ENCODE data around the gene LEMD3.

The LEMD3 gene

DNA sequence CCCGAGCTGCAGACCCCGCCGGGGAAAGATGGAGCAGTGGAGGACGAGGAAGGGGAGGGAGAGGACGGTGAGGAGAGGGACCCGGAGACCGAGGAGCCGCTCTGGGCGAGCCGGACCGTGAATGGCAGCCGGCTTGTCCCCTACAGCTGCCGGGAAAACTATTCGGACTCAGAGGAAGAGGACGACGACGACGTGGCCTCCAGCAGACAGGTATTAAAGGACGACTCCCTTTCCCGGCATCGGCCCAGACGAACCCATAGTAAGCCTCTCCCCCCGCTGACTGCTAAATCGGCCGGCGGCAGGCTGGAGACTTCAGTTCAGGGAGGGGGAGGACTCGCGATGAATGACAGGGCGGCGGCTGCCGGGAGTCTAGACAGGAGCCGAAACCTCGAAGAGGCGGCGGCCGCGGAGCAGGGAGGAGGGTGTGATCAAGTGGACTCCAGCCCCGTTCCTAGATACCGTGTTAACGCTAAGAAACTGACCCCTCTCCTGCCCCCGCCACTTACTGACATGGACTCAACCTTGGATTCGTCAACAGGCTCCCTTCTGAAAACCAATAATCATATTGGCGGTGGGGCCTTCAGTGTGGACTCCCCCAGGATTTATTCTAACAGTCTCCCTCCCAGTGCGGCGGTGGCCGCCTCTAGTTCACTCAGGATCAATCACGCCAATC lies 962 bp downstream of the LEMD3 start:
- peak; percentile 54 for DNase-seq (ENCODE audit: low spot score)

- DNase-seq (ENCODE audit: low spot score): no peak
Measured at GRCh38 chr12:65171073-65171472, 1.7 kb downstream of the LEMD3 start.

- DNase-seq (ENCODE audit: low spot score): no peak
Measured at GRCh38 chr12:65171870-65172269, 2.5 kb downstream of the LEMD3 start.

DNA sequence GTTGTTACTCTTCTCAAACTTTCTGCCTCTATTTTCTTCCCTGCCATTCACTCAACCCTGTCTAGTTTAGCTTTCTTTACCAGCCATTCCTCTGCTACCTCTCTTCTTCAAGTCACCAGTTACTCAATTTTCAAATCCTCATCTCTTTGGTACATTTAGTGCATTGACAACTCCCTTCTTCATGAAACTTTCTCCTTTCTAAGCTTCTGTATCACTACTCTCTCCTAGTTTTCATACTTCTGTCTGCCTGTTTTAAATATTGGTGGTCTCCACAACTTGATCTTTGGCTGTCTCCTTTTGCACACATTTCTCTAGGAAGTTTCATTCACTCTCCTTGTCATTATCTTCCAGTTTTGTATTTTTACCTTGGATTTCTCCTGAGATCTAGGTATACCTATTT lies 6.0 kb downstream of the LEMD3 start:
- no peak for DNase-seq (ENCODE audit: low spot score)

DNA sequence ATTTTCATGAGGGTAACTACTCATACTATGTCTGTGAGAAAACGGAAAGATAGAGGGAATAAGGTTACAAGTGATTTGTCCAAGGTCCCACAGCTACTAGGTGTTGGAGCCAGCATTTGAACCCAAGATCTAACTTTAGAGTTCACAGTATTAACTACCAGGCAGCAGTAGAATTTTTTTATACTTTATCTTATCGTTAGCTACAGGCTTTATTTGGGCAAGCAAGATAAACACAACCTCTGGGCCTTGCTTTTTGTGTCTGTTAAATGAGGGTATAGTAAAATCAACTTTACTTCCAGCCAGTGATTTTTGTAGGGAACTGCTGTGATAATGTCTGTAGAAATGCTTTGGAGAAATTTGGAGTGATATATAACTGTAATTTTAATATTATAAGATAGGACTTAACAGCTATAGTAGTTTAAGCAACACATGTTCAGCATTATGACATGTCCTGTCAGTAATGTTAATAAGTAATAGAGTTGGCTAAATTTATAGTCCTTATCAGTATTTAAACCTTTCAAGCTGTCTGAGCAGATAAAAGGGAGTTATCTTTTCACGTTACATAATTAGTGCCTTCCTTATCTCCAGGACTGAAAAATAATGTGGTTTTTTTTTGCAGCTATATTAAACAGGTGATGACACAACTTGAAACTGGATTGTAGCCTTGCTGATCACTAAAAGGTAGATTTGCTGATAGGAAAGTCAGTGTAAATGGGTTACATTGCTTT lies 12.8 kb downstream of the LEMD3 start:
- DNase-seq (ENCODE audit: low spot score): no peak

GRCh38 chr12:65184176-65184857 lies 14.9 kb downstream of the LEMD3 start:
- no peak for DNase-seq (ENCODE audit: low spot score)

DNA sequence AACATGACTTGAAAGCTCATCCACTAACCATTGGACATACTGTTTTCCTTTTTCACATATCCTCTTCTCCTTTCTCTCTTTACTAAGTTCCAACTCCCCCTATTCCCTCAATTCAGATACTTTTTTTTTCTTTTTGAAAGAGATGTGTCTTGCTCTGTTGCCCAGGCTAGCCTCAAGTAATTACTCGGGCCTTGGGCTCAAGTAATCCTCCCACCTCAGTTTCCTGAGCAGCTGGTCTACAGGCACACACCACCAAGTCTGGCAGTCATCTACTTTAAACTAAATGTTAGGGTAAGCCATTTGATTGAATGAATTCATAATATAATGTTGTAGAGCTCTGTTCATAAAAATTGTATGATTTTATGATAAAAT lies 15.5 kb downstream of the LEMD3 start:
- DNase-seq (ENCODE audit: low spot score): no peak

GRCh38 chr12:65187665-65188064 lies 18.3 kb downstream of the LEMD3 start:
- DNase-seq (ENCODE audit: low spot score): no peak

DNA sequence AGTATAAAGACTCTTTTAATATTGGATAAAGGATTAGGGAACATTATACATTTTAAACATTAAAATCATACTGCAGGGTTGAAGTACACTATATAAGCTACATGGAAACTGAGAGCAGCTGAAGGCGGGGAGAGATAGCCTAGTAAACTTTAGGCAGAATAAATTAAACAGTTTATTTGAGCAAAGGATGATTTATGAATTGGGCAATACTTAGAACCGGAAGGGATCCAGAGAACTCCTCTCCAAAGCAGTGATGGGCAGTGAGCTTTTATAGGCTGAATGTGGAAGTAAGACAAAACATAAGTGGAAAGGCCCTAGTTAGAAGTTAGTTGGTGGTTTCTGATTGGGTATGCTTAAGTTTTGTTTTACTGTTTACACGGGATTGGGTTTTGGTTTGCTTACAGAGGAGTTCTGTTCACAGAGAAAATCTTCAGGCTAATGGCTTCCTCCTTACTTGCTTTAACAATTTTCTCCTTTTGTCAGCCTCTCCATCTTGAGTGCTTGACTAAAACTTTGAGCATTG lies 18.9 kb downstream of the LEMD3 start:
- no peak for DNase-seq (ENCODE audit: low spot score)

DNA sequence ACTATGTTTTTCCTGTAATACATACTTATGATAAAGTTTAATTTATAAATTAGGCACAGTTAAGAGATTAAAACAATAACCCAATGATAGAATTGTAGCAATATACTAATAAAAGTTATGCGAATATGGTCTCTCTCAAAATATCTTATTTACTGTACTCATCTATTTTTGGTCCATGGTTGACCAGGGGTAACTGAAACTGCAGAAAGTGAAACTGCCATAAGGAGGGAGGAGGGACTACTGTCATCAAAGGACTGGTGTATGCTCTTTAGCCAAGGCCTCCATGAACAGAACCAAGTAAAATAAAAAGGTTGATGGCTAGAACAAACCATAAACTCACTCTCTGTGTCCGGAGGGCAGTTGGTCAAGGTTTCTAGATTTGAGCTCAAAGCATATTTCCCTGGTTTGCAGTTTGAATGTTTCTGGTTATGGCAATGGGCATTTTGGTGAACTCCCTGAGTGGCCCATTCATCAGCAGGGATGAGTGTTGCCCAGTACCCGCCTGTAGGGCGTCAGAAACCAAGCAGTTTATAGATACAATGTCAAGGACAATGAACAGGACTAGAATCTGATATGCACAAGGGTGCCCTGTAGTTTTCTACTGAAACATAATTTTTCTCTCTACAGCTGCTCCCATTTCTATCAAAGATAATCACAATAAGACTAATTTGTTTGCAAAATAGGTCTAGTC lies 19.8 kb downstream of the LEMD3 start:
- DNase-seq (ENCODE audit: low spot score): peak; percentile 9

DNA sequence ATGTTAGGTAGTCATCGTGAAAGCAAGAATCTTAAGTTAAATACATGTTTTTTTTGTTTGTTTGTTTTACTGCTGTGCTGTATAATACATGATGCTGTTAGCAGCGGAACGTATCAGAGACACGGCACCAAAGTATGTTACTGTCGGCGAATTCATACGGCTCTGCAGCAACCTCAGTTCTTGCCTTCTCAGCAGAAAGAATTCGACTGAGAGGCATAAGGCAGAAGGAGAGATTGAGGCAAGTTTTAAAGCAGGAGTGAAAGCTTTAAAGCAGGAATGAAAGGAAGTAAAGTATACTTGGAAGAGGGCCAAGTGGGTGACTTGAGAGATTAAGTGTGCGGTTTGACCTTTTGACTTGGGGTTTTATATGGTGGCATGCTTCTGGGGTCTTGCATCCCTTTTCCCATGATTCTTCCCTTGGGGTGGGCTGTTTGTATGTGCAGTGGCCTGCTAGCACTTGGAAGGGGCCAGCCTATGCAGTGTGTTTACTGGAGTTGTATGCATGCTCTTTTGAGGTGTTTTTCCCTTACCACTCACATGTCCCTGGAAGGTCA lies 23.7 kb downstream of the LEMD3 start:
- no peak for DNase-seq (ENCODE audit: low spot score)

GRCh38 chr12:65194949-65195348 lies 25.6 kb downstream of the LEMD3 start:
- no peak for DNase-seq (ENCODE audit: low spot score)

DNA sequence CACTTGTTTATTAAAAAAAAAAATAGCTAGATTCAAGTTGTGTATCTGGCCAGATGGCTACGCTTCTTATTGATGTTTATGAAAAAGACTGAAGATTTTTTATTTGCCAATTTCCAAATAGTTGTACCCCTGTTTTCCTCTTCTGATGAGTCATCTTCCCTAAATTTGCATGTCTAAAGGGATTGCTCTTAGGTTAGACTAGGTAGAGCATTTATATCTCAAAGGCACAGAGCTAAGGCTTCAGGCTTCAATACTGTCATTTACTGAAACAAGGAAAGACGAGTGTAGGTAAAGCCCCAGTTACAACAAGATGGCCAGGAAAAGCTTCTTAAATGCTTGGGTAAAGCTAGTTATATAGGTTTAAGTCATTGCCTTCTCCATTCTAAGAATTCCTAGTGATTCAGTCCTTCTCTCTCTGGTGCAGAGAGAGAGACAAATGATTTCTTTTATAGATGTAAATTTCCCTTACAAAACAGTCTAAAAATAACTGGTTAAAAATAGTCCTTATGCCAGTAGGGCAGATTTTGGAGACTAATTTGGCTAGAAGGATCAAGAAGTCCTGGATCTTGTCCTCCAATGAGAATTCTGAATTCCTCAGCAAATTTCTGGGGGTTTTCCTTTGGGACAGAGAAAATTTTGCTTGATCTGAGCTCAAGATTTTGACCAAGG lies 26.1 kb downstream of the LEMD3 start:
- no peak for DNase-seq (ENCODE audit: low spot score)

DNA sequence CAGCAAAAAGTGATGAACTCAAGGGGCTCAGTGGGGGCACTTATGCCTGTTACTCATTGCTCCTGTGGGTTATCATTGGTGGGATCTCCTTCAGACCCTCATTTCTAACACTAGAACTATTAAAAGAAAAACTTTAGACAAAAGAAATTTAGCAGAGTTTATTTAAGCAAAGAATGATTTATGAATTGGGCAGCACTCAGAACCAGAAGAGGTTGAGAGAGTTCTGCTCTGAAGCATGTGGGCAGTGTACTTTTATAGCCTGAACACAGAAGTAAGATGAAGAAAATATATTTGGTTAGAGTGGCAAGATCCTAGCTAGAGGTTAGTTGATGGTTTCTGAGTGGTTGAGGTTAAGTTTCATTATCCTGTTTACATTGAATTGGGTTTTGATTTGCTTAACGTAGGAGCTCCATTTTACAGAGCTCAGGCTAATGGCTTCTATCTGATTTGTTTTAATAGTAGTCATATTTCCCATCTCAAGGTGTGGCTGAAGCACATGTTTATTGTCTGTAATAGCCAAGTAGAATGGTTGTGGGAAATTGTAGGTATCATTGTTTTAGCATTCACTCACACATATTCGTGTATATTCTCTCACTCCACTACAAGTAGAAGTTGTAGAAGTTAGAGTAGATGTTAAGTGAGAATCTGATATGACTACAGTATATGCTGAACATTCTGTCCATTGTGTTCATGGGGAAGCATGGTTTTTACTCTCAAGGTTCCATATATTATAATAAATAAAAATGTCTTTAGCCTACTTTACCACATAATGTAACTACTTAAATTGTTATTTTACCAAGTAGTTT lies 27.6 kb downstream of the LEMD3 start:
- no peak for DNase-seq (ENCODE audit: low spot score)

DNA sequence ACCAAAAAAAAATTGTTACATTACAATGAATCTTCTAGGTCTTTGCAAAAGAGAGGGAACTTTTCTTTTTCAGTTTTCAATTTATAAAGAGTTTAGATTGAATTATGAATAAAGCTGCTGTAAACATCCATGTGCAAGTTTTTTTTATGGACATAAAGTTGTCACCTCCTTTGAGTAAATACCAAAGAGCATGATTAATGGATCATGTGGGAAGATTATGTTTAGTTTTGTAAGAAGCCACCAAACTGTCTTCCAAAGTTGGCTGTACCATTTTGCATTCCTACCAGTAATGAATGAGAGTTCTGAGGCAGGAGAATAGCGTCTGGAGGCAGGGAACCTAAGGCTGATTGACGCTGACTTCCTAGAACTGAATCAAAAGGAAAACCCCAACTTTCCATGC lies 30.2 kb downstream of the LEMD3 start:
- no peak for DNase-seq (ENCODE audit: low spot score)

DNA sequence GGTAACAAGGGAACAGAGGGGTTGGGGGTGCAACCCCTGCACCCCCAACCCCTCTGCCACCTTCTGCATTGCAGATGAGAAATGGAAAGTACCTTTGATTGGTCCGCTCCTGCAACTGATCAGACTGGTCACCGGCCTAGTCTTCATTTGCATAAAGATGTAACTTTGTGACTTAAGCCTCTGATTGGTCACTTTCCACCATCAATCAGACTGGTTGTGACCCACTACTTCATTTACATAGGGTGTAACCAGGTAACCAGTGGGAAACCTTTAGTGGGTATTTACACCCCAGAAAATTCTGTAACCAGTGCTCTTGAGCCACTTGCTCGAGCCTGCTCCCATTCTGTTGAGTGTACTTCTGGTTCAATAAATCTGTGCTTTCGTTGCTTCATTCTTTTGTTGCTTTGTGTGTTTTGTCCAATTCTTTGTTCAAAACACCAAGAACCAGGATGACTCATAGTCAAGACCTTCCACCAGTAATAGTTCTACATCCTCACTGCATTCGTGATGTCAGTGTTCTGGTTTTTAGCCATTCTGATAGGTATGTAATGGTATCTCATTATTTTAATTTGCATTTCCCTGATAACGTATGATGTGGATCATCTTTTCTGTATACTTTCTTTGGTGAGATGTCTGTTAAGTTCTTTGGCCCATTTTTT lies 30.8 kb downstream of the LEMD3 start:
- no peak for DNase-seq (ENCODE audit: low spot score)

DNA sequence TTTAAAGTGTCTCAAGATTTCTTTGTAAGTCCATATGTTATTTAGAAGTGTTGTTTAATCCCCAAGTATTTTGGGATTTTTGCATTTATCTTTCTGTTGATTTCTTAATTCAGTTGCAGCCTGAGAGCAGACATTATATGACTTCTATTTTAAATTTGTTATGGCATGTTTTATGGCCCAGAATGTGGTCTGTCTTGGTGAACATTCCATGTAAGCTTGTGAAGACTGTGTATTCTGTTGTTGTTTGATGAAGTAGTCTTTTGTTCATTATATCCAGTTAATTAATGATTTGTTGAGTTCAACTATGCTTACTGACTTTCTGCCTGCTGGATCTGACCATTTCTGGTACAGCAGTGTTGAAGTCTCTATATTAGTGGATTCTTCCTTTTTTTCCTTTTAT lies 34.0 kb downstream of the LEMD3 start:
- DNase-seq (ENCODE audit: low spot score): no peak

DNA sequence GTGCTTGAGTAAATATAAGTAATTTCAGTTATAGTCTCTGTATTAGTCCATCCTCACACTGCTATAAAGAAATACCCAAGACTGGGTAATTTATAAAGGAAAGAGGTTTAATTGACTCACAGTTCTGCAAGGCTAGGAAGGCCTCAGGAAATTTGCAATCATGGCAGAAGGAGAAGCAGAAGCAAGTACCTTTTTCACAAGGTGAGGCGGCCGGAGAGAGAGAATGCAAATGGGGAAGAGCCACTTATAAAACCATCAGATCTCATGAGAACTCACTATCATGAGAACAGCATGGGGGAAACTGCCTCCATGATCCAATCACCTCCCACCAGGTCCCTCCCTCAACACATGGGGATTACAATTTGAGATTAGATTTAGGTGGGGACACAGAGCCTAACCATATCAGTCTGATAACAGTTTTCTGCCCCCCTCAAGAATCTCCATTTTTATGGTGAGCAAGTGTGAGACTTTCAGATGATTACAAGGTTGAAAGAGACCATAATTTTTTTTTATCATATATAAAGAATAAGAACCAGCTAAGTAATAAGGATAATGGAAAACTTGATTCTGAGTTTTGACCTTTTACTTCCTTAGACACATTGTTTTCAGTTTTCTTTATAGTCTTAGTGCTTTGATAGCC lies 35.6 kb downstream of the LEMD3 start:
- no peak for DNase-seq (ENCODE audit: low spot score)

DNA sequence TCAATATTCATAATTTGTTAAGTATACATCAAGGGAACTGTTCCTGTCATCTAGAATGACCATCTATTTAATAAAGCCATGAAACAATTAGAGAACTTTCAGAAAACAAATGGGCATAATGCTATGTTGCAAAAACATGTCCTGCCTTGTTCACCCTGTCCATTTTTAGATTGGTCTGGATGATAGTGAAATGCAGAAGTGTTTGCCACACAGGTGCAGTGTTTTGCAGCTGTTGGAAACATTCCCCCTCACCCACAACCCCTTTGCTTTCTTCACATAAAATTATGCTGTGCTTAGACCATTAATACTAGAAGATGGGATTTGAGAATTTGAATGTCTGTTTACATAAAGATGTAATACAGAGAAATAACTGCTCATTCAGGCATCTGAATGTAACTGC lies 36.5 kb downstream of the LEMD3 start:
- peak; percentile 6 for DNase-seq (ENCODE audit: low spot score)

GRCh38 chr12:65208125-65208524 lies 38.7 kb downstream of the LEMD3 start:
- DNase-seq (ENCODE audit: low spot score): no peak

Measured in germinal center (tissue), 1 donor.